GM18526 (cell line): Measurements from ENCODE around the gene DNMT3A.

ENCODE experiments used
- POLR2A ChIP-seq: IDR thresholded peaks from 3 replicates; pipeline ENCODE4 v1.6.1; 2011; ENCODE audit not compliant: insufficient read length; ENCODE audit errors: extremely low read depth

The DNMT3A gene

GRCh38 chr2:25259737-25260124 is 82.0 kb downstream of the DNMT3A start:
- TF ChIP-seq POLR2A, result no peak

DNA sequence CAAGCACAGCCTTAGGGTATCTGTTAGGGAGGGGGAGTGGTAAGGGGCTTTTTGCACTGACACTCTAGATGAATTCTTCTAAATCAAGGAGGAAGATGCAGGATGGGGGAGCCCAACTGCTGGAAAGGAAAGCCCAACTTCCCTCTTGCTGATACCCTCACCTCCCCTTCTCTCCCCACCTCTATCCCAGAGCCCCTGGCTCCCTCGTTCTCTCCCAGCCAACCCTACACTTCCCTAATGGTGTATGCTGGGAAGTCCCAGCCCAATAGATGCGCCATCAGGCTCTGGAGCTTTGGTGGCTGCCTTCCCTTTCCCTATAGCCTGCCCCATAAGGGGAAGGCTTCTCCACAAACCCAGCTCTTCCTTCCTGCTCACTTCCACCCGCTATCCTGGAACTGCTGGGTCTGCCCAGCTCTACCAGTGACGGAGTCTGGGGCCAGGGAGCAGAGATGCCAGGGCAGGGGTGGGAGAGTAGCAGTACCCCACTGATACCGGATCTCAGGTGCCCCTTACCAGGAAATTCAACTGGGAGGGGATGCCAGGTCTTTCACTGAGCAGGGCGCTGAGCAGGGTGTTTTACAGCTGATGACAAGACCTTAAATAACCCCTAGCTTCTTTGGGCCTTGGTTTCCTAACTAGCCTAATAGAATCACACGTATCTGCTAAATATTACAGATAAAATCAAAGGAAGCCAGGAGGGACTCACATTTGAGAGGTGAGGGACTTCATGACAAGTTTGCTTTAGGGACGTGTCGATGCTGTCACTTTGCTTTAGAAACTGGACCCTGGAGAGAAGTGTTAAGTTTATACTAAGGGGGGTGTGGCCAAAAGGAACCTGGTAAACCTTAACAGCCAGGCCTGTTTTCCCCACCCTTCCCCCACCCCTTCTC is 82.6 kb downstream of the DNMT3A start:
- TF ChIP-seq POLR2A, result no peak

DNA sequence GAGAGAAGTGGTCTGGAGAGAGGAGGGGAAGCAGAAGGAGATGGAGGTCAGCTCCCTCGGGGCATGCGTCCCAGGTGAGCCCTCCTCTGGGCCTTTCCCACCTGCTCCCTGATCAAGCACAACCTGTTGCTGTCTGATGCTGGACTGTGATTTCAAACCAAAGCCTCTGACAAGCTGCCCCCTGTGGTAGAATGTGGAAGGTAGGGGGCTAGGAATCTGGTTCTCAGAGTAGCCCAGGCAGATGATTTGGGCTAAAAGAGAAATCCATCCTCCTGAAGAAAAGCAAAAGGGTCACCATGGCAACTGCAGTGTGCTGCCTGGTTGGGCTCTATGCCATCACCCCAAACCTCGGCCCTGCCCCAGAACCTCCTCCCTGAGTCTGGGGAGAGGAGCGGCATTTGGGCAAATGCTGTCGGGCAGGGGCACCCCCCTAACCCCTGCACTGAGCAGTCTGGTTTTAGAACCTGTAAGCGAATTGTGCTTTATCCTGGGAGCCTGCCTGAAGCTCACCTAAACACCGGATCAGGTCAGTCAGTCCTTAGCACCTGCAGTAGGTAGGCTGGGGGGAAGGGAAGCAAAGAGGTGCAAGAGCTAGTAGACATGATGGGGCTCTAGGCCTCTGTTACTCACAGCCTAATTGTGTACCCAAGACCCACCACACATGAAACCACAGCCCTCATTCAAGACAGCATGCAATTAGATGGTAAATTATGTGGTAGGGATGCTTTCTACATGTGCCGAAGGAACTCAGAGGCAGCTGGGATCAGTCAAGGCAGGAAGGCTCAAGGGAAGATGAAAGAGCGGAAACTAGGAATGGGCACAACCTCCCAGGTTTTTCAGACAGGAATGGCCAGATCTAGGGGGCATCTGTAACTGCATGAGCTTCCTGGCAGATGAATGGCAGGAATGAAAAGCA is 83.5 kb downstream of the DNMT3A start:
- TF ChIP-seq POLR2A, result no peak

GRCh38 chr2:25257032-25257552 is 84.6 kb downstream of the DNMT3A start:
- TF ChIP-seq POLR2A, result no peak

- no peak for TF ChIP-seq POLR2A
Measured at GRCh38 chr2:25256488-25256875, 85.2 kb downstream of the DNMT3A start.

- no peak for TF ChIP-seq POLR2A
Measured at GRCh38 chr2:25255745-25256487, 85.8 kb downstream of the DNMT3A start.

DNA sequence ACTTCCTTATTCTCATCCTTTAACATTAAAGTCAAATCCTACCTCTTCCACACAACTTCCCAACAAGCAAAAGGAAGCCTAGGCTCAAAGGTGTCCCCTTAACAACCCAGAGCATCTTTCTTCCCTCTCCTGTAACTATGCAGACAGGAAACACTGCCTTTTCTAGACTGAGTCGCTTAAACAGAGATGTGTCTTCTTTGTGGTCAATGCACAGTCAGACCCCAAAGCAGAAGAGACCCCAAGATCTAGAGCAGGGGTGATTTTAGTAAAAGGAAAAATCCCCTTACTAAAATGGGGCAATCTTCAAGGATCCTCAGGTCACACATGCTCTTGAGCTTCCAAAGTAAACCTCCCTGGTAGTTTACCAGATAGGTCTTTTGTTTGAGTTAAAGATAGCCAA is 86.8 kb downstream of the DNMT3A start:
- no peak for TF ChIP-seq POLR2A

GRCh38 chr2:25253153-25253626 is 88.5 kb downstream of the DNMT3A start:
- TF ChIP-seq POLR2A, result no peak

DNA sequence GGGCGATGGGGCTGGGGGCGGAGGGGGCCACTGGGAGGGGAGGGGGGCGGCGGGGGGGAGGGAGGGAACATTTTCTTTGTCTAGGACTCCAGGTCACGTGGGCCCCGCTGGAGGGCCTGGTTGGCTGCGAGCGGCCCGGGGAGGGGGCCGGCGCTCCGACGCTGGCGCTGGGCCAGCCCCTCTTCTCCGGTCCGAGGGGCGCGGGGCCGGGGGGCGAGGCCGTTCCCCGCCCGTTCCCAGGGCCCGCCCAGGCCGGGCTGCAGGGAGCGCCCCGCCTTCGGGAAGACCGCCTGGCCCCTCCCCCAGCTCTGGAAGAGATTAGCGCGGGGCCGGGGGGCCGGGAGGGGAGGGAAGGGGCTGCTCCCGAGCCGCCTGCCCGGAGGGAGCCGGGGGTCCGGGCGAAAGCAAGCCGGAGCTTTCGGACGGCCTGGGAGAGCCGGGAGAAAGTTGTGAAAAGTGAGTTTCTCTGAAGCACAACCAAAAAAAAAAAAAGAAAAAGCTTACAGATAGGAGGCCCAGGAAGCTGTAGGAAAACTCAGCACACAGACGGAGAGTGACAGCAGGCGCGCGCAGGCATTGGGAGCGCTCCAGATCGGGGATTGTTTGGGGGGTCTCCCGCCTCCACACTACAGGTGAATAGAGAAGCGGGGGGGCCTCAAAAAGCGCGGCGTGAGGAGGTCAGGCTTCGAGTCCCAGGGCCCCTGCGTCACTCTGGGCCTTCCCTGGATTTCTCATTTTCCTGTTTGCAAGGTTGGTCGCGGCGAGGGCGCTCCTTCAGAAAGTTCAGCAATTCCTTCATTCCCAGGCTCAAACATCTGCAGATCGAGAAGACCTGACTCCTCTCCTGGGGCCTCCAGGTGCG is 89.2 kb downstream of the DNMT3A start:
- no peak for TF ChIP-seq POLR2A

- peak; percentile 5 for TF ChIP-seq POLR2A
Measured at GRCh38 chr2:25251422-25252273, 90.1 kb downstream of the DNMT3A start.

GRCh38 chr2:25251071-25251421 is 90.7 kb downstream of the DNMT3A start:
- TF ChIP-seq POLR2A, result no peak

- peak; percentile 21 for TF ChIP-seq POLR2A
Measured at GRCh38 chr2:25250331-25251070, 91.2 kb downstream of the DNMT3A start.
